ENCODE measurements around the gene KCTD20. TPM values are rescaled to one million over a fixed set of nuclear protein-coding genes. Genes with fewer than 3 reads are reported as not detected.

Gene KCTD20
- total and polyA plus RNA-seq, 9 of the 15 experiments (the other 6 are each of a cell fraction or from before 2014, with no cell fraction given), result 28.9 to 160 (median 70.6) TPM

- Histone ChIP-seq H3K9ac (ENCODE audit: insufficient read depth in 1 of 2, low read depth in 2 of 2, low read length in 2 of 2) (no peak overlapping the region), H3K27ac (ENCODE audit: extremely low read depth, low read depth, low read length) (no peak overlapping the region), H3K4me2 (ENCODE audit: insufficient read depth, low read length) (no peak overlapping the region), H4K20me1 (replicated peaks; ENCODE audit: control insufficient read depth, insufficient read depth, low read length) (no peaks in the 10 kb centered on the region; the same call in none of the 2 replicates), H3K9me1 (ENCODE audit: control insufficient read depth, insufficient read depth, low read length) (no peaks in the 10 kb centered on the region), H3K4me3 (no peak overlapping the region), H2AFZ (ENCODE audit: low read depth, low read length) (no peak overlapping the region), H3K36me3 (ENCODE audit: control insufficient read depth, insufficient read depth, low read length) (peaks cover 26% of the 10 kb centered on the region), H3K79me2 (ENCODE audit: control insufficient read depth, insufficient read depth, low read length) (peaks cover 89% of the 10 kb centered on the region), H3K27me3 (ENCODE audit: control insufficient read depth in 2 of 2, insufficient read depth in 2 of 2, low read length in 2 of 2) (no peaks in the 10 kb centered on the region), H3K9me3 (replicated peaks; ENCODE audit: control insufficient read depth, insufficient read depth, low read depth, low read length) (no peaks in the 10 kb centered on the region; the same call in 1 of the 2 replicates), H3K4me1 (replicated peaks in 1 of 2; ENCODE audit: control insufficient read depth in 2 of 2, insufficient read depth in 2 of 2, low read length in 2 of 2) (peaks cover 0 to 4% of the 10 kb centered on the region in 2 experiments; a peak in 4 of 5 replicates)
- no TSS peak for BruUV-seq (replicated peaks)
- in situ Hi-C loops (cut with MboI), result no loop called here
- ATAC-seq, result no peak
- no peak for FAIRE-seq
- no peak for DNase-seq (ENCODE audit: extremely low read depth in 1 of 4, low spot score in 3 of 4)
- TF ChIP-seq PKNOX1 (IDR thresholded peaks at IDR 0.05) (peak; percentile 56), PBX2 (CRISPR knock-in tag; IDR thresholded peaks at IDR 0.05; ENCODE audit: low read depth) (no peak), PBX2 (tag; conservative IDR thresholded peaks at IDR 0.05; ENCODE audit: low read depth) (peak; percentile 85), KDM1A (IDR thresholded peaks at IDR 0.05) (0 out of 4 replicates have a peak, but pooled peaks of 1 of the 2 experiments have one; percentile 36), ZNF639 (CRISPR knock-in tag; conservative IDR thresholded peaks at IDR 0.05 in 1 of 2, IDR thresholded peaks at IDR 0.05 in 1 of 2) (no peak), NR2C2 (CRISPR knock-in tag; IDR thresholded peaks at IDR 0.05) (no peak), NR2C2 (tag; IDR thresholded peaks at IDR 0.05) (peak; percentile 28; the same call in 1 of the 2 replicates), MEIS2 (IDR thresholded peaks at IDR 0.05; ENCODE audit: partially characterized antibody) (peak; percentile 75), NFIX (CRISPR knock-in tag; IDR thresholded peaks at IDR 0.05; ENCODE audit: low read depth) (no peak)
- POLR2A ChIA-PET, result interaction anchor here (0.7 to 2.6 kb wide), 3 partner anchors 9 to 710 kb away, joined by 3 to 12 read pairs (median 5); partner anchors contain the start of gene PIM1
- intact Hi-C loops (cut with micrococcal nuclease), result no loop called here
- CTCF ChIA-PET (ENCODE audit: low intra/inter-chr PET ratio), result no interaction called here
Observed at GRCh38 chr6:36459501-36459900, 16.7 kb downstream of the KCTD20 start.
